ENCODE data around the gene POLQ.
"Not testable (repeated sequence)": the region's sequence is repeated elsewhere in the genome, so short reads cannot be mapped to it uniquely, and the experiment has no call there.

POLQ gene

DNA sequence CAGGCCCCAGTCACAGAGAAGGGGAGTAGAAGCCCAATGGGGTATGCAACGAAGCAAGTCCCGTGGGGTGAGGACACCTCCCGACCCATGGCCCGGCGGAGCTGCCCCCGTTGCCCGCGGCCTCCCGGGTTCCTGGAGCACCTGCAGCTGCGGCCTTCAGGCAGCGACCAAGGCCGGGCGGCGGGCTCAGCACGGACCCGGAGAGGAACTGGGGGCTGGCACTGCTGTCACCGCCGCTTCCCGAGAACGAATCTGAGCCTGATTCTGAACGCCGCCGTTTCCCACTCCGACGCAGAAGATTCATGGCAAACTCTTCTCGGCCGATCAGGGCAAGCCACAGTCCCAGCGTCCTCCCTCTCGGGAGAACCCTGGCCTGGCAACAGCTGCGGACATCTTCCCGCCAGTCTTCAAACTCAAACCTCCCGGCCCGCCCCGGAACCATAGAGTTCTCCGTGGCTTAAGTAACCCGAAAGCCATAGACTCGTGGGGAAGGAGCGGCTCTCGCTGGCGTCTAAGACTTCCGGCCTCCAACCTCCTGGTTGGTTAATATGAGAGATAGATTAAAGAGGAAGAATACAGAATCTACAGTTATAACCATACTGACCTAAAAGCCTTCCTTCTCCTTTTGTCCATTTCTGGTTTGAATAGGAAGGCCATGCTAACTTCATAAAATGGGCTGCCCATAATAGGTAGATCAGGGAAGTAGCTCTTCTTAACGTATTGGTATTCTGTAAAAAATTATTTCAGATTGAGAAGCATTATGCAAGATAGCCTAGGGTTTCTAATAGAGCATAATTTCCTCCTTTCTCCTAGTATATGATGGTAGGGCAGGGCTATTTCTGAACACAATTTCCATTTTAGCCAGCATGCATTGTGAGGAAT is at the start of gene POLQ:
Gene POLQ (minus strand): TSS at position 415 of the 882 bp plus-strand sequence. CDS start 111 bp downstream, at position 304.
- Histone ChIP-seq H3K27me3 (ENCODE audit: insufficient read depth, low read length) (no peaks in the 10 kb centered on the region), H3K9ac (ENCODE audit: low read depth, low read length) (peak within 1 kb of the TSS; percentile 84), H3K27ac (ENCODE audit: low read length) (no peak within 1 kb of the TSS), H3K9me3 (ENCODE audit: insufficient read depth, low read depth, low read length) (no peaks in the 10 kb centered on the region), H3K4me1 (ENCODE audit: insufficient read depth, low read length) (peaks cover 7% of the 10 kb centered on the region; the same call in 1 of the 2 replicates), H3K36me3 (ENCODE audit: insufficient read depth, low read depth, low read length) (peaks cover 31% of the 10 kb centered on the region), H3K4me3 (ENCODE audit: low read length) (peak within 1 kb of the TSS; percentile 93)

DNA sequence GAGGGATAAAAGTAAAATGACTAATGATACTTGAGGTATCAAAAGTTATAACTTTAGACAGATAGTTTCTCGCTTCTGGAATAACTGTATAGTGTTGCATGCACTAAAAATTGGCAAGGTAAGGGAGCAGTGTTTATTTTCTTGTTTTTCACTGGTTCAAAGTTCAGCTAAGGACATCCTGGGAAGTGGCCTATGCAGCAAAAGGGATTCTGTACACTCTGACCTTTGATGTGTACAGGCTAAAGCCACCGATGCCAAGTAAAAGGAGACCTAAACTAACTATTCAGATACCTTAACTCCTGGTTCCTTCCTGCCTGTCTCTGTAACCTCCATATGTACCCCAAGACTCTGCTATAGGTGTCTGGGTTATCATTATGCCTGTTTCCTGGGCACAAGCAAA is 49.1 kb upstream of the POLQ start:
- Histone ChIP-seq H3K4me1 (ENCODE audit: insufficient read depth, low read length) (peaks cover 23% of the 10 kb centered on the region), H3K9ac (ENCODE audit: low read depth, low read length) (peak overlapping the region; percentile 14; the same call in 1 of the 2 replicates), H3K27ac (ENCODE audit: low read length) (peak overlapping the region; percentile 17), H3K36me3 (ENCODE audit: insufficient read depth, low read depth, low read length) (no peaks in the 10 kb centered on the region), H3K27me3 (ENCODE audit: insufficient read depth, low read length) (no peaks in the 10 kb centered on the region), H3K9me3 (ENCODE audit: insufficient read depth, low read depth, low read length) (no peaks in the 10 kb centered on the region), H3K4me3 (ENCODE audit: low read length) (no peak overlapping the region)

DNA sequence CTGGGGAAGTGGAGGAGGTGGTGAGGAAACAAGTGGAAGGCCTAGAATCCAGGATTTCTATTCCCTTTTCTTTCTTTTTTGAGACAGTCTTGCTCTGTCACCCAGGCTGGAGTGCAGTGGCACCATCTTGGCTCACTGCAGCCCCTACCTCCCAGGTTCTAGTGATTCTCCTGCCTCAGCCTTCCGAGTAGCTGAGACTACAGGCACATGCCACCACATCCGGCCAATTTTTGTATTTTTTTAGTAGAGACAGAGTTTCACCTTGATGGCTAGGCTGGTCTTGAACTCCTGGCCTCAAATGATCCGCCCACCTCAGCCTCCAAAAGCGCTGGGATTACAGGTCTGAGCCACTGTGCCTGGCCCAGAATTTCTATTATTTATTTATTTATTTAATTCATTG is 48.0 kb upstream of the POLQ start:
- peak overlapping the region; percentile 1; the same call in 1 of the 2 replicates for H3K4me3 ChIP-seq (ENCODE audit: low read length)
- H3K4me1 ChIP-seq (ENCODE audit: insufficient read depth, low read length) = peaks cover 23% of the 10 kb centered on the region
- not testable (repeated sequence) for H3K36me3 ChIP-seq (ENCODE audit: insufficient read depth, low read depth, low read length); H3K27me3 ChIP-seq (ENCODE audit: insufficient read depth, low read length); H3K9me3 ChIP-seq (ENCODE audit: insufficient read depth, low read depth, low read length)
- H3K9ac ChIP-seq (ENCODE audit: low read depth, low read length) = peak overlapping the region; percentile 70; the same call in 1 of the 2 replicates
- peak overlapping the region; percentile 64 for H3K27ac ChIP-seq (ENCODE audit: low read length)

DNA sequence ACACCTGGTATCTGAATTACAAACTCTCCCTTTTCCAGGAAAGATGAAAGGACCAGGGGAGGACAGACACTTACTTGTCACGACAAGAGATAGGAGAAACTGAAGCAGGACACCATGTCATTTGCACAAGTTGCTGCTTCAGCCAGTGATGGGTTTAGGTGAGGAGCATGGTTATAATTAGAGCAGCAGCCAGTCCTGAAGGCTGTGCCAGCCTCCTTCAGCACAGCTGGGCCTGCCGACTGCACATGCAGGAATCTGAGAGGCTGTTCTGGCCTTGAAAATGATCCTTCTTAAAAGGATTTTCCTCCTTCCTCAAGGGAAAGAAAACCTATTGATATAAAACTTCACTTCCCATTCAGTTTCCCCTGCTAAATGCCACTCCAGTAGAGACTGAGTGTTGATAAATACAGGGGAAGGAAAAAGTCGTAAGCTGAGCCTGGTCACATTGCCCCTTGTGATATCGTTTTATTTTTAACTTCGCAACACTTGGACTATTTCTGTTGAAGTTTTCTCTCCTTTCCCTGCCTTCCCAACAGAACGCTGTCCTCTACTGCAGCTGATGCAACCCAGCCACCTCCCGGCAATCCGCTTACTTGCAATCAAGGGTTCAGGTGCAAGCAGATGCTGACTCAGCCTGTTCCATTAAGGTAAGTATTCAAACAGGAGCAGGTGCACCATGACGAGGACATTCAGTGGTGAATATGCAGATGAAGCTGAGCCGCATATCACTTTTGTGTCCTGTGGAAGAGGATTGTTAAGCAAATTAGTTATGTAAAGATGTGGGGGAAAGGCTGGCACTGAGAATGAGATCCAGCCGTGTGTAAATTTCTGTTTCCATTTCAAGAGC is 47.3 kb upstream of the POLQ start, which contains the start of gene FBXO40:
Gene FBXO40 (plus strand): TSS at position 524 of the 847 bp plus-strand sequence. CDS start 27,197 bp downstream, outside the sequence.
- no peaks in the 10 kb centered on the region for H3K9me3 ChIP-seq (ENCODE audit: insufficient read depth, low read depth, low read length)
- H3K9ac ChIP-seq (ENCODE audit: low read depth, low read length) = peak within 1 kb of the TSS; percentile 93
- H3K4me3 ChIP-seq (ENCODE audit: low read length) = peak within 1 kb of the TSS; percentile 47; the same call in 1 of the 2 replicates
- H3K4me1 ChIP-seq (ENCODE audit: insufficient read depth, low read length) = peaks cover 23% of the 10 kb centered on the region
- H3K36me3 ChIP-seq (ENCODE audit: insufficient read depth, low read depth, low read length) = no peaks in the 10 kb centered on the region
- H3K27me3 ChIP-seq (ENCODE audit: insufficient read depth, low read length) = no peaks in the 10 kb centered on the region
- peak within 1 kb of the TSS; percentile 96 for H3K27ac ChIP-seq (ENCODE audit: low read length)

DNA sequence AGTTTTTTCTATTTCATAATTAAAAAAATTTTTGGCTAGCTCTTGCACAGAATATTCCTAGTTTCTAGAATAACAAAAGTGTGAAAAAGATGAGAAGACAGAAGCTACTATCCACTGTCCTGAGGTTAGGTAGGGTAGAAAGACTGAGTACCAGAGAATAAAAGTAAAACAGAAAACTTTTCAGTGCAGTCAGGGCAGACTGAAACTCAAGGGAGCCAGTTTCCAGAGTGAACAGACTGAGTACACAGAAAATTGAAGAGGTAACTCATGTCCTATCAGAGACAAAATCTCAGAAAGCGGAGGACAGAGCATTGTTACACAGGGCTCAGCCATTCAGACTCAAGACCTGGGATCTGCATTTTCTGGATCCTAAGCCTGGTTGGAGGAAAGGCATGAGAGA is 38.6 kb upstream of the POLQ start:
- no peaks in the 10 kb centered on the region for H3K36me3 ChIP-seq (ENCODE audit: insufficient read depth, low read depth, low read length)

DNA sequence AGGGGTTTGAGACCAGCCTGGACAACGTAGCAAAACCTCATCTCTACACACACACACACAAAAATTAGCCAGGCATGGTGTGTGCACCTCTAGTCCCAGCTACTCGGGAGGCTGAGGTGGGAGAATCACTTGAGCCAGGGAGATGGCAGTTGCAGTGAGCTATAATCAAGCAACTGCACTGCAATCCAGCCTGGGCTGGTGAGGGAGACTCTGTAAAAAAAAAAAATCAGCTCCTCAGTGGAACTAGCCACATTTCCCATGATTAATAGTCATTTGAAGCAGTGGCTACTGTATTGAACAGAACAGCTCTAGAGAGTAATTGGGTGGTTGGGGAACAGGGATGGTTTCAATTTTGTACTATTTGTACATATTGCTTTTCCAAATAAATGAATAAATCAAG is 35.9 kb upstream of the POLQ start:
- H3K9me3 ChIP-seq (ENCODE audit: insufficient read depth, low read depth, low read length) = no peaks in the 10 kb centered on the region
- no peak overlapping the region for H3K4me3 ChIP-seq (ENCODE audit: low read length)
- no peaks in the 10 kb centered on the region for H3K36me3 ChIP-seq (ENCODE audit: insufficient read depth, low read depth, low read length)
- H3K4me1 ChIP-seq (ENCODE audit: insufficient read depth, low read length) = peaks cover 3% of the 10 kb centered on the region; the same call in 1 of the 2 replicates
- no peak overlapping the region for H3K9ac ChIP-seq (ENCODE audit: low read depth, low read length)
- no peak overlapping the region for H3K27ac ChIP-seq (ENCODE audit: low read length)
- H3K27me3 ChIP-seq (ENCODE audit: insufficient read depth, low read length) = no peaks in the 10 kb centered on the region

More for the DNA sequence above, 38.6 kb upstream of the POLQ start:
- Histone ChIP-seq H3K4me3 (ENCODE audit: low read length) (no peak overlapping the region), H3K4me1 (ENCODE audit: insufficient read depth, low read length) (peaks cover 3% of the 10 kb centered on the region; the same call in 1 of the 2 replicates), H3K27ac (ENCODE audit: low read length) (no peak overlapping the region), H3K9ac (ENCODE audit: low read depth, low read length) (no peak overlapping the region), H3K9me3 (ENCODE audit: insufficient read depth, low read depth, low read length) (no peaks in the 10 kb centered on the region), H3K27me3 (ENCODE audit: insufficient read depth, low read length) (no peaks in the 10 kb centered on the region)

DNA sequence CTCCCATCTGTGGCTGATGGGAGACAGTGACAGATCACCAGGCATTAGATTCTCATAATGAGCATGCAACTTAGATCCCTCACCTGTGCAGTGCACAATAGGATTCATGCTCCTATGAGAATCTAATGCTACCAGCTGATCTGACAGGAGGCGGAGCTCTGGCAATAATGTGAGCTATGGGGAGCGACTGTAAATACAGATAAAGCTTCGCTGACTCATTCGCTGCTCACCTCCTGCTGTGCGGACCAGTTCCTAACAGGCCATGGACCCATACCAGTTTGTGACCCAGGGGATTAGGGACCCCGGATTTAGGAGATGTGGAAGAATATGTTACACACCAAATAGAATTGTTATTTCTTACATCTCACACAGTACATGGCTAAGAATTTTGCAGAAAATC is 28.7 kb upstream of the POLQ start:
- Histone ChIP-seq H3K27ac (ENCODE audit: low read length) (no peak overlapping the region), H3K9me3 (ENCODE audit: insufficient read depth, low read depth, low read length) (no peaks in the 10 kb centered on the region)

DNA sequence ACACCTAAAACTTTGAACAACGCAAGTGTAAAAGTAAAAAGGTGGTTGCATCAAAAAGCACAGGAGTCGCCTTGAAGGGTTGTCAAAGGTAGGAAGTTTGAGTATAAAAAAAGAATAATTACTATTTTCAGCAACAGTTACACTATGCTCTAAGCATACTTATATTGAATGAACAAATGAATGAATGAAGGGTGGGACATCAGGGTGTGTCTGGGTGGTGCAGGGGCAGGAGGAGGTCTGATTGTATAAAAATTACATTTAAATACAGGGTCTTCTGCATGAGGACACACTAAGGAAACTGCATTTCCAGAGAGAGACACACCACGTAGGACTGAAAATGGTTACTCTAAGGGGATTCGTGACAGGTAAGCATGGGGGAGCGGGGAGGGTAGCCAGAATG is 21.9 kb upstream of the POLQ start, which contains the start of gene ARGFX:
Gene ARGFX (plus strand): TSS at position 301 of the 400 bp plus-strand sequence. CDS start 2,765 bp downstream, outside the sequence.
- H3K27ac ChIP-seq (ENCODE audit: low read length) = no peak within 1 kb of the TSS
- no peak within 1 kb of the TSS for H3K9ac ChIP-seq (ENCODE audit: low read depth, low read length)
- H3K27me3 ChIP-seq (ENCODE audit: insufficient read depth, low read length) = no peaks in the 10 kb centered on the region
- H3K4me3 ChIP-seq (ENCODE audit: low read length) = no peak within 1 kb of the TSS
- peaks cover 12% of the 10 kb centered on the region; the same call in 1 of the 2 replicates for H3K4me1 ChIP-seq (ENCODE audit: insufficient read depth, low read length)
- H3K36me3 ChIP-seq (ENCODE audit: insufficient read depth, low read depth, low read length) = no peaks in the 10 kb centered on the region
- H3K9me3 ChIP-seq (ENCODE audit: insufficient read depth, low read depth, low read length) = no peaks in the 10 kb centered on the region

More for the DNA sequence above, 28.7 kb upstream of the POLQ start:
- H3K4me3 ChIP-seq (ENCODE audit: low read length) = no peak overlapping the region
- no peak overlapping the region for H3K9ac ChIP-seq (ENCODE audit: low read depth, low read length)
- H3K4me1 ChIP-seq (ENCODE audit: insufficient read depth, low read length) = peaks cover 12% of the 10 kb centered on the region; the same call in 1 of the 2 replicates
- no peaks in the 10 kb centered on the region for H3K27me3 ChIP-seq (ENCODE audit: insufficient read depth, low read length)
- H3K36me3 ChIP-seq (ENCODE audit: insufficient read depth, low read depth, low read length) = no peaks in the 10 kb centered on the region

DNA sequence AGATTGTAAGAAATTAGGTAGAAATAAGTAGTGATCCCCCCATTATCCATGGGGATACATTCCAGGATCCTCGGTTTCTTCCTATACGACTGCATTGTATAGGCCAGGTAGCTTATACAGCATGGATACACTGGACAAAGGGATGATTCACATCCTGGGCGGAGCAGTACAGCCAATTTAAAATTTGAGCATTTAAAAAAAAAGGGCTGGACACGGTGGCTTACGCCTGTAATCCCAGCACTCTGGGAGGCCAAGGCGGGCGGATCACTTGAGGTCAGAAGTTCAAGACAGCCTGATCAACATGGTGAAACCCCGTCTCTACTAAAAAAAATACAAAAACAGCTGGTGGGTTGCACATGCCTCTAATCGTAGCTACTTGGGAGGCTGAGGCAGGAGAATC is 21.0 kb upstream of the POLQ start:
- Histone ChIP-seq H3K27ac (ENCODE audit: low read length) (no peak overlapping the region), H3K4me1 (ENCODE audit: insufficient read depth, low read length) (peaks cover 16% of the 10 kb centered on the region), H3K4me3 (ENCODE audit: low read length) (no peak overlapping the region), H3K27me3 (ENCODE audit: insufficient read depth, low read length) (no peaks in the 10 kb centered on the region), H3K36me3 (ENCODE audit: insufficient read depth, low read depth, low read length) (no peaks in the 10 kb centered on the region), H3K9ac (ENCODE audit: low read depth, low read length) (no peak overlapping the region), H3K9me3 (ENCODE audit: insufficient read depth, low read depth, low read length) (no peaks in the 10 kb centered on the region)

DNA sequence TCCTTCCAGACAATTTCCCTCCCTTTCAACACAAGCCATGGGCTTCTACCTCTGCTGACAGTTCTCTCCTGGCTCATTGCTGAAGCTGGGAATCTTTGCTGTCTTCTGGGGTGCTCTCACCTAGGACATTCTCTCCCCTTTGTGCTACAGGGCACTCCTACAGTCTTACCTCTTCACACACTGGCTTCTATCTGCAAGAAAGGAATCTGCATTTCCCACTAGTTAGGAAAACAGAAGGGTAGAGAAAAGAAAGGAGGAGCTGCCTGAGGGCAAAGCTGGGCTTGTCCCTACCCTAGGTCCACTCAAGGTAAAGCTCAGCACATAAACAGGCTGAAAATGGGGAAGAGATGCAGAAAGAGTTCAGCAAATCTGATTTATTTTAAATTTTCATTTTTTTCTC is 16.4 kb upstream of the POLQ start:
- Histone ChIP-seq H3K4me1 (ENCODE audit: insufficient read depth, low read length) (peaks cover 7% of the 10 kb centered on the region), H3K9me3 (ENCODE audit: insufficient read depth, low read depth, low read length) (no peaks in the 10 kb centered on the region), H3K36me3 (ENCODE audit: insufficient read depth, low read depth, low read length) (no peaks in the 10 kb centered on the region), H3K27me3 (ENCODE audit: insufficient read depth, low read length) (no peaks in the 10 kb centered on the region), H3K4me3 (ENCODE audit: low read length) (no peak overlapping the region), H3K27ac (ENCODE audit: low read length) (no peak overlapping the region), H3K9ac (ENCODE audit: low read depth, low read length) (no peak overlapping the region)

DNA sequence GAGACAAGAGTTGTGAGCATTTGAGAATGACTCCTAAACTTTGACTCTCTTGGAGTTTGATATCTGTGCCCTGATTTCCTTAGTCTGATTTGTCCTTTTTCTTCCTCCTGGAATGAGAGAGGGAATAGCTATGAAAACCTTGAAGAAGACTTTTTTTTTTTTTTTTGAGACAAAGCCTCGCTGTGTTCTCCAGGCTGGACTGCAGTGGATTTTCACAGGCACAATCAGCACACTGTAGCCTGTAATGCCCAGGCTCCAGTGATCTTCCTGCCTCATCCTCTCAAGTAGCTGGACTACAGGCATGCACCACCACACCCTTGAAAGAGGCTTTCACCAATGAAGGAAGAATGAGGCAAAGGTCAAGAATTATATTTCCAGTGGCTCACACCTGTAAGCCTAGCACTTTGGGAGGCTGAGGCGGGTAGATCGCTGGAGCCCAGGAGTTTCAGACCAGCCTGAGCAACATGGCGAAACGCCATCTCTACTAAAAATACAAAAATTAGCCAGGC is 11.7 kb upstream of the POLQ start:
- H3K27me3 ChIP-seq (ENCODE audit: insufficient read depth, low read length) = no peaks in the 10 kb centered on the region
- H3K9me3 ChIP-seq (ENCODE audit: insufficient read depth, low read depth, low read length) = no peaks in the 10 kb centered on the region
- peaks cover 7% of the 10 kb centered on the region for H3K4me1 ChIP-seq (ENCODE audit: insufficient read depth, low read length)
- no peaks in the 10 kb centered on the region for H3K36me3 ChIP-seq (ENCODE audit: insufficient read depth, low read depth, low read length)
- H3K27ac ChIP-seq (ENCODE audit: low read length) = no peak overlapping the region
- H3K9ac ChIP-seq (ENCODE audit: low read depth, low read length) = no peak overlapping the region
- no peak overlapping the region for H3K4me3 ChIP-seq (ENCODE audit: low read length)

All from iPS-20b (cell line).